GM19099 (cell line): ENCODE measurements around the gene CTNND2.

Experiments
- POLR2A ChIP-seq: IDR thresholded peaks from 3 replicates; pipeline ENCODE4 v1.6.1; 2011; ENCODE audit warnings: low read depth; ENCODE audit not compliant: insufficient read length; ENCODE audit errors: extremely low read depth

The CTNND2 gene

GRCh38 chr5:11760934-11761603 lies 143.2 kb downstream of the CTNND2 start:
- no peak for TF ChIP-seq POLR2A

- no peak for TF ChIP-seq POLR2A
These were observed 145.9 kb downstream of the CTNND2 start for GRCh38 chr5:11758321-11758720.

- no peak for TF ChIP-seq POLR2A
These were observed 146.6 kb downstream of the CTNND2 start for GRCh38 chr5:11757661-11758060.

- TF ChIP-seq POLR2A = no peak
These were observed 167.2 kb downstream of the CTNND2 start for GRCh38 chr5:11737010-11737409.

GRCh38 chr5:11734369-11734768 lies 169.9 kb downstream of the CTNND2 start:
- TF ChIP-seq POLR2A = no peak

GRCh38 chr5:11733840-11734192 lies 170.4 kb downstream of the CTNND2 start:
- TF ChIP-seq POLR2A = no peak

- TF ChIP-seq POLR2A = no peak
These were observed 170.9 kb downstream of the CTNND2 start for GRCh38 chr5:11733185-11733839.

GRCh38 chr5:11724940-11725339 lies 179.3 kb downstream of the CTNND2 start:
- TF ChIP-seq POLR2A = no peak

GRCh38 chr5:11719888-11720481 lies 184.3 kb downstream of the CTNND2 start:
- no peak for TF ChIP-seq POLR2A

- no peak for TF ChIP-seq POLR2A
These were observed 188.6 kb downstream of the CTNND2 start for GRCh38 chr5:11715461-11716196.

- TF ChIP-seq POLR2A = no peak
These were observed 192.3 kb downstream of the CTNND2 start for GRCh38 chr5:11711932-11712331.

GRCh38 chr5:11709021-11709420 lies 195.2 kb downstream of the CTNND2 start:
- no peak for TF ChIP-seq POLR2A

- TF ChIP-seq POLR2A = no peak
These were observed 199.3 kb downstream of the CTNND2 start for GRCh38 chr5:11704916-11705315.

GRCh38 chr5:11700391-11700790 lies 203.9 kb downstream of the CTNND2 start:
- TF ChIP-seq POLR2A = no peak

GRCh38 chr5:11692636-11693035 lies 211.6 kb downstream of the CTNND2 start:
- no peak for TF ChIP-seq POLR2A

GRCh38 chr5:11687498-11687897 lies 216.7 kb downstream of the CTNND2 start:
- no peak for TF ChIP-seq POLR2A
